ENCODE measurements around the gene ABCC6. TPM values are rescaled to one million over a fixed set of nuclear protein-coding genes. Genes with fewer than 3 reads are reported as not detected.

Gene ABCC6
- total and polyA plus RNA-seq, 3 donors from 2014 or later, result 0.87 to 1.5 (median 1.0) TPM

GRCh38 chr16:16139061-16139460, 84.2 kb downstream of the ABCC6 start:
- no peak for DNase-seq
- Histone ChIP-seq H3K4me3 (no peak overlapping the region), H3K9me3 (no peaks in the 10 kb centered on the region), H3K27ac (no peak overlapping the region), H3K36me3 (ENCODE audit: low read depth, missing control alignments) (no peaks in the 10 kb centered on the region), H3K27me3 (no peaks in the 10 kb centered on the region), H3K4me1 (no peaks in the 10 kb centered on the region)
- 94 to 98% methylated on average over 10 of the region's 10 CpGs for WGBS, 2 donors
- TF ChIP-seq CTCF (IDR thresholded peaks at IDR 0.05), result no peak
- no peak for TF ChIP-seq POLR2A (IDR thresholded peaks at IDR 0.05)
- intact Hi-C loops (cut with DNase I; ENCODE audit: low total_unique reads), result no loop called here

- Histone ChIP-seq H3K9me3 (no peaks in the 10 kb centered on the region), H3K27ac (no peak overlapping the region), H3K36me3 (ENCODE audit: low read depth, missing control alignments) (no peaks in the 10 kb centered on the region), H3K27me3 (no peaks in the 10 kb centered on the region), H3K4me3 (no peak overlapping the region), H3K4me1 (peaks cover 7% of the 10 kb centered on the region)
- WGBS, 2 donors, result 98% methylated on average over 15 of the region's 15 CpGs
- intact Hi-C loops (cut with DNase I; ENCODE audit: low total_unique reads), result no loop called here
- TF ChIP-seq POLR2A (IDR thresholded peaks at IDR 0.05) (no peak), CTCF (IDR thresholded peaks at IDR 0.05) (no peak)
- no peak for DNase-seq
These were observed 85.2 kb downstream of the ABCC6 start for GRCh38 chr16:16138034-16138635.

- WGBS, 2 donors, result 84 to 100% methylated on average over 1 to 8 of the region's 8 CpGs
- Histone ChIP-seq H3K27me3 (no peaks in the 10 kb centered on the region), H3K9me3 (no peaks in the 10 kb centered on the region), H3K36me3 (ENCODE audit: low read depth, missing control alignments) (no peaks in the 10 kb centered on the region), H3K27ac (no peak overlapping the region), H3K4me1 (peaks cover 13% of the 10 kb centered on the region), H3K4me3 (no peak overlapping the region)
- TF ChIP-seq POLR2A (IDR thresholded peaks at IDR 0.05) (no peak), CTCF (IDR thresholded peaks at IDR 0.05) (no peak)
- DNase-seq, result no peak
- intact Hi-C loops (cut with DNase I; ENCODE audit: low total_unique reads), result no loop called here
These were observed 86.2 kb downstream of the ABCC6 start for GRCh38 chr16:16137110-16137509.

GRCh38 chr16:16136588-16136987, 86.7 kb downstream of the ABCC6 start:
- intact Hi-C loops (cut with DNase I; ENCODE audit: low total_unique reads), result no loop called here
- 94 to 97% methylated on average over 6 of the region's 6 CpGs for WGBS, 2 donors

More at GRCh38 chr16:16136588-16136987, 86.7 kb downstream of the ABCC6 start:
- Histone ChIP-seq H3K36me3 (ENCODE audit: low read depth, missing control alignments) (no peaks in the 10 kb centered on the region), H3K27me3 (no peaks in the 10 kb centered on the region), H3K9me3 (no peaks in the 10 kb centered on the region), H3K4me3 (no peak overlapping the region), H3K27ac (no peak overlapping the region), H3K4me1 (peaks cover 13% of the 10 kb centered on the region)
- DNase-seq, result no peak
- no peak for TF ChIP-seq CTCF (IDR thresholded peaks at IDR 0.05)
- no peak for TF ChIP-seq POLR2A (IDR thresholded peaks at IDR 0.05)

All from testis (tissue), 3 donors.